ENCODE data around the gene VAV2.

Gene VAV2

GRCh38 chr9:134028575-134029247 is 36.6 kb upstream of the VAV2 start:
- no peak for FAIRE-seq
- no peak for DNase-seq (ENCODE audit: extremely low spot score, insufficient read length, low read depth)

GRCh38 chr9:134028076-134028475 is 36.0 kb upstream of the VAV2 start:
- no peak for FAIRE-seq

GRCh38 chr9:134027561-134027960 is 35.4 kb upstream of the VAV2 start:
- DNase-seq (ENCODE audit: extremely low spot score, insufficient read length, low read depth): no peak
- no peak for FAIRE-seq

More at GRCh38 chr9:134028076-134028475, 36.0 kb upstream of the VAV2 start:
- DNase-seq (ENCODE audit: extremely low spot score, insufficient read length, low read depth): no peak

GRCh38 chr9:134026981-134027380 is 34.9 kb upstream of the VAV2 start:
- FAIRE-seq: no peak
- no peak for DNase-seq (ENCODE audit: extremely low spot score, insufficient read length, low read depth)

- DNase-seq (ENCODE audit: extremely low spot score, insufficient read length, low read depth): no peak
- FAIRE-seq: no peak
These were observed 34.5 kb upstream of the VAV2 start for GRCh38 chr9:134026581-134026980.

- FAIRE-seq (no peak), DNase-seq (ENCODE audit: extremely low spot score, insufficient read length, low read depth) (peak; percentile 20)
These were observed 33.8 kb upstream of the VAV2 start for GRCh38 chr9:134025606-134026541.

- peak; percentile 99 for FAIRE-seq
- DNase-seq (ENCODE audit: extremely low spot score, insufficient read length, low read depth): peak; percentile 95
These were observed 32.9 kb upstream of the VAV2 start, which contains the start of gene BRD3OS for GRCh38 chr9:134024828-134025605. Gene BRD3OS (plus strand): TSS chr9:134025481. CDS start chr9:134026748, 1,267 bp downstream.

- FAIRE-seq: no peak
These were observed 32.2 kb upstream of the VAV2 start for GRCh38 chr9:134024214-134024792.

GRCh38 chr9:134014946-134015345 is 22.8 kb upstream of the VAV2 start:
- FAIRE-seq (no peak), DNase-seq (ENCODE audit: extremely low spot score, insufficient read length, low read depth) (no peak)

More at GRCh38 chr9:134024214-134024792, 32.2 kb upstream of the VAV2 start:
- no peak for DNase-seq (ENCODE audit: extremely low spot score, insufficient read length, low read depth)

- FAIRE-seq (no peak), DNase-seq (ENCODE audit: extremely low spot score, insufficient read length, low read depth) (no peak)
These were observed 19.3 kb upstream of the VAV2 start for GRCh38 chr9:134011401-134011800.

- no peak for DNase-seq (ENCODE audit: extremely low spot score, insufficient read length, low read depth)
- no peak for FAIRE-seq
These were observed 18.4 kb upstream of the VAV2 start for GRCh38 chr9:134010310-134011173.

- no peak for DNase-seq (ENCODE audit: extremely low spot score, insufficient read length, low read depth)
These were observed 15.4 kb upstream of the VAV2 start for GRCh38 chr9:134007571-134007970.

GRCh38 chr9:134007150-134007549 is 15.0 kb upstream of the VAV2 start:
- DNase-seq (ENCODE audit: extremely low spot score, insufficient read length, low read depth) (no peak), FAIRE-seq (no peak)

More at GRCh38 chr9:134007571-134007970, 15.4 kb upstream of the VAV2 start:
- FAIRE-seq: no peak

- DNase-seq (ENCODE audit: extremely low spot score, insufficient read length, low read depth): no peak
- no peak for FAIRE-seq
These were observed 13.3 kb upstream of the VAV2 start for GRCh38 chr9:134005381-134005780.

- FAIRE-seq: no peak
These were observed 12.8 kb upstream of the VAV2 start for GRCh38 chr9:134004881-134005280.

GRCh38 chr9:134004131-134004873 is 12.2 kb upstream of the VAV2 start:
- FAIRE-seq (no peak), DNase-seq (ENCODE audit: extremely low spot score, insufficient read length, low read depth) (no peak)

More at GRCh38 chr9:134004881-134005280, 12.8 kb upstream of the VAV2 start:
- DNase-seq (ENCODE audit: extremely low spot score, insufficient read length, low read depth): no peak

- no peak for FAIRE-seq
These were observed 11.1 kb upstream of the VAV2 start for GRCh38 chr9:134003237-134003636.

GRCh38 chr9:134002796-134003195 is 10.7 kb upstream of the VAV2 start:
- FAIRE-seq (no peak), DNase-seq (ENCODE audit: extremely low spot score, insufficient read length, low read depth) (no peak)

More at GRCh38 chr9:134003237-134003636, 11.1 kb upstream of the VAV2 start:
- no peak for DNase-seq (ENCODE audit: extremely low spot score, insufficient read length, low read depth)

Measured in GM18507 (cell line).